GM21528 (cell line): Measurements from ENCODE around the gene LAPTM4A.
"Not testable (repeated sequence)": the region's sequence is repeated elsewhere in the genome, so short reads cannot be mapped to it uniquely, and the experiment has no call there.

Experiments used
- ATAC-seq: cut with Tn5 transposase; IDR thresholded peaks from one replicate; pipeline ENCODE4 v1.9.1; 2021; ENCODE audit warnings: mild to moderate bottlenecking, moderate library complexity; ENCODE audit not compliant: unreplicated experiment, low FRiP score

Gene LAPTM4A

GRCh38 chr2:20052861-20053281 is 1.4 kb upstream of the LAPTM4A start:
- no peak for ATAC-seq

GRCh38 chr2:20052229-20052851 is 912 bp upstream of the LAPTM4A start:
- no peak for ATAC-seq

- ATAC-seq: peak; percentile 26
Measured at GRCh38 chr2:20050646-20051531, 539 bp downstream of the LAPTM4A start.

GRCh38 chr2:20050104-20050645 is 1.3 kb downstream of the LAPTM4A start:
- ATAC-seq: peak; percentile 28

- ATAC-seq: no peak
Measured at GRCh38 chr2:20049637-20050036, 1.8 kb downstream of the LAPTM4A start.

- ATAC-seq: no peak
Measured at GRCh38 chr2:20048488-20049448, 2.7 kb downstream of the LAPTM4A start.

- not testable (repeated sequence) for ATAC-seq
Measured at GRCh38 chr2:20045712-20046292, 5.6 kb downstream of the LAPTM4A start.

- no peak for ATAC-seq
Measured at GRCh38 chr2:20044778-20045177, 6.7 kb downstream of the LAPTM4A start.

- no peak for ATAC-seq
Measured at GRCh38 chr2:20042531-20042930, 8.9 kb downstream of the LAPTM4A start.

GRCh38 chr2:20040489-20041172 is 10.8 kb downstream of the LAPTM4A start:
- no peak for ATAC-seq

- ATAC-seq: no peak
Measured at GRCh38 chr2:20037660-20038059, 13.8 kb downstream of the LAPTM4A start.

- ATAC-seq: no peak
Measured at GRCh38 chr2:20035955-20036666, 15.3 kb downstream of the LAPTM4A start.

- ATAC-seq: no peak
Measured at GRCh38 chr2:20034821-20035220, 16.6 kb downstream of the LAPTM4A start.

GRCh38 chr2:20034218-20034617 is 17.2 kb downstream of the LAPTM4A start:
- no peak for ATAC-seq

GRCh38 chr2:20033322-20033721 is 18.1 kb downstream of the LAPTM4A start:
- no peak for ATAC-seq

- ATAC-seq: no peak
Measured at GRCh38 chr2:20030224-20030623, 21.2 kb downstream of the LAPTM4A start.

GRCh38 chr2:20027705-20028434 is 23.6 kb downstream of the LAPTM4A start:
- no peak for ATAC-seq

- no peak for ATAC-seq
Measured at GRCh38 chr2:20027260-20027677, 24.2 kb downstream of the LAPTM4A start.
